ENCODE data around the gene SCYGR5.

GRCh38 chr2:227632827-227633226, 33.8 kb upstream of the SCYGR5 start:
- TF ChIP-seq GATA2 (IDR thresholded peaks at IDR 0.05; ENCODE audit: low read depth, low read length) (no peak), GATA3 (IDR thresholded peaks at IDR 0.05; ENCODE audit: low read depth, low read length) (no peak)
